Progenitor cell of endocrine pancreas (in vitro differentiated cells): Measurements from ENCODE around the gene NTRK2. TPM values are rescaled to one million over a fixed set of nuclear protein-coding genes. Genes with fewer than 3 reads are reported as not detected.

Source experiments
- DNase-seq: peaks from one replicate; pipeline ENCODE4 v3.0.0; 2021; ENCODE audit warnings: low spot score; ENCODE audit not compliant: unreplicated experiment
- H3K27ac Mint-ChIP-seq: 2 replicates; pipeline ENCODE4 v1.8.0; 2021; ENCODE audit warnings: mild to moderate bottlenecking, moderate library complexity, mixed read lengths
- H3K27me3 Mint-ChIP-seq: 2 replicates; pipeline ENCODE4 v1.8.0; 2021; ENCODE audit warnings: mixed read lengths
- H3K36me3 Mint-ChIP-seq: 2 replicates; pipeline ENCODE4 v1.8.0; 2022; ENCODE audit warnings: mixed read lengths; ENCODE audit not compliant: insufficient read depth
- H3K4me1 Mint-ChIP-seq: 2 replicates; pipeline ENCODE4 v1.8.0; 2021; ENCODE audit warnings: low read depth, mixed read lengths
- H3K4me3 Mint-ChIP-seq: 2 replicates; pipeline ENCODE4 v1.8.0; 2021; ENCODE audit warnings: low read depth, mild to moderate bottlenecking, moderate library complexity, mixed read lengths
- H3K9me3 Mint-ChIP-seq: 2 replicates; pipeline ENCODE4 v1.8.0; 2021; ENCODE audit warnings: low read depth, mixed read lengths
- total RNA-seq: library from RNA; stranded (reverse); gene quantifications from 2 replicates; pipeline ENCODE4 v1.2.1, GENCODE V29; 2021
- TF ChIP-seq, protein P1 (sequence below): fragments of 200-600 bp; sonication (generic); IDR thresholded peaks from one replicate; pipeline ENCODE4 v1.5.0; 2021; ENCODE audit warnings: antibody characterized with exemption, mild to moderate bottlenecking; ENCODE audit not compliant: unreplicated experiment

The NTRK2 gene
- total RNA-seq, 1 donor from 2014 or later = 4.7 TPM

GRCh38 chr9:84642553-84643141 is 26.9 kb upstream of the NTRK2 start:
- peaks cover 3% of the 10 kb centered on the region for H3K9me3 Mint-ChIP-seq
- TF ChIP-seq, protein P1, sequence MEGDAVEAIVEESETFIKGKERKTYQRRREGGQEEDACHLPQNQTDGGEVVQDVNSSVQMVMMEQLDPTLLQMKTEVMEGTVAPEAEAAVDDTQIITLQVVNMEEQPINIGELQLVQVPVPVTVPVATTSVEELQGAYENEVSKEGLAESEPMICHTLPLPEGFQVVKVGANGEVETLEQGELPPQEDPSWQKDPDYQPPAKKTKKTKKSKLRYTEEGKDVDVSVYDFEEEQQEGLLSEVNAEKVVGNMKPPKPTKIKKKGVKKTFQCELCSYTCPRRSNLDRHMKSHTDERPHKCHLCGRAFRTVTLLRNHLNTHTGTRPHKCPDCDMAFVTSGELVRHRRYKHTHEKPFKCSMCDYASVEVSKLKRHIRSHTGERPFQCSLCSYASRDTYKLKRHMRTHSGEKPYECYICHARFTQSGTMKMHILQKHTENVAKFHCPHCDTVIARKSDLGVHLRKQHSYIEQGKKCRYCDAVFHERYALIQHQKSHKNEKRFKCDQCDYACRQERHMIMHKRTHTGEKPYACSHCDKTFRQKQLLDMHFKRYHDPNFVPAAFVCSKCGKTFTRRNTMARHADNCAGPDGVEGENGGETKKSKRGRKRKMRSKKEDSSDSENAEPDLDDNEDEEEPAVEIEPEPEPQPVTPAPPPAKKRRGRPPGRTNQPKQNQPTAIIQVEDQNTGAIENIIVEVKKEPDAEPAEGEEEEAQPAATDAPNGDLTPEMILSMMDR = no peak
- no peak overlapping the region for H3K4me3 Mint-ChIP-seq
- no peaks in the 10 kb centered on the region for H3K4me1 Mint-ChIP-seq
- DNase-seq = no peak
- no peak overlapping the region for H3K27ac Mint-ChIP-seq
- H3K36me3 Mint-ChIP-seq = no peaks in the 10 kb centered on the region
- no peaks in the 10 kb centered on the region for H3K27me3 Mint-ChIP-seq

GRCh38 chr9:84647699-84648098 is 21.8 kb upstream of the NTRK2 start:
- Mint-ChIP-seq H3K27ac (no peak overlapping the region), H3K36me3 (no peaks in the 10 kb centered on the region), H3K4me3 (no peak overlapping the region), H3K27me3 (peaks cover 1% of the 10 kb centered on the region), H3K9me3 (no peaks in the 10 kb centered on the region), H3K4me1 (no peaks in the 10 kb centered on the region)
- TF ChIP-seq, protein P1 = no peak
- no peak for DNase-seq

DNA sequence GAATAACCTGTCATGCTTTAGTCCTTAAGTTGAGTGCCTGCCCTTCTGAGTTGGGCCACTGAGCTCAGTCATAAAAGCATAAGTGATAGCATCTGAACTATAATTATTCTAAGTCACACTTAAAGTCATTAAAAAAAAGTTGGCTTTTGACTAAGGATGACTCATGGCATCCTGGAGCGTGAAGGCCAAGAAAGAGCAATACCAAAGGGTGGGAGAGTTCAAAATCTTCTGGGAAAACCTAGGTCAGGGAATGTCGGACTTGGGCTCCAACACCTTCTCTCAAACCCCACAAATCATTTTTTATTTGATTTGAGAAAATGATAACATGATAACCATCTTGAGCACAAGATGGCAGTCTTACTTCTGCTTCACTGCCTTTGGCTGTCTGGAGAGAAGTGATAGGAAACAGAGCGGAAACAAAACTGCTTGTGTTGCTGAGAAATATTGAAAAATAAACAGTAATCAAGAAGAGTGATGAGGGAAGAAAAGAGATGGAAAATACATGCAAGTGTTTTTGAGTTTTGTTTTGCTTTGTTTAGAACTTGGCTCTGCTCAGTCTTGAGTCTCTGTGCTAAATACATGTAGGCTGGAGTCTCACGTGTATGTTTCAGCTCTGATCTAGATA is 16.9 kb upstream of the NTRK2 start:
- no peak overlapping the region for H3K4me3 Mint-ChIP-seq
- no peaks in the 10 kb centered on the region for H3K9me3 Mint-ChIP-seq
- no peaks in the 10 kb centered on the region for H3K4me1 Mint-ChIP-seq
- TF ChIP-seq, protein P1 = no peak
- DNase-seq = no peak
- H3K27ac Mint-ChIP-seq = no peak overlapping the region
- H3K27me3 Mint-ChIP-seq = peaks cover 8% of the 10 kb centered on the region
- H3K36me3 Mint-ChIP-seq = no peaks in the 10 kb centered on the region

GRCh38 chr9:84655447-84655846 is 14.1 kb upstream of the NTRK2 start:
- Mint-ChIP-seq H3K27ac (no peak overlapping the region), H3K27me3 (peaks cover 11% of the 10 kb centered on the region), H3K9me3 (no peaks in the 10 kb centered on the region), H3K36me3 (no peaks in the 10 kb centered on the region), H3K4me1 (no peaks in the 10 kb centered on the region), H3K4me3 (no peak overlapping the region)
- no peak for DNase-seq
- TF ChIP-seq, protein P1 = no peak

GRCh38 chr9:84659313-84659712 is 10.2 kb upstream of the NTRK2 start:
- Mint-ChIP-seq H3K36me3 (no peaks in the 10 kb centered on the region), H3K27ac (no peak overlapping the region), H3K27me3 (peaks cover 11% of the 10 kb centered on the region), H3K4me3 (no peak overlapping the region), H3K9me3 (peaks cover 5% of the 10 kb centered on the region), H3K4me1 (no peaks in the 10 kb centered on the region)
- DNase-seq = no peak
- TF ChIP-seq, protein P1 = no peak
